Left ventricle myocardium inferior (tissue), 1 donor: Measurements from ENCODE around the gene STK17B. TPM values are rescaled to one million over a fixed set of nuclear protein-coding genes. Genes with fewer than 3 reads are reported as not detected.
"Not testable (repeated sequence)": the region's sequence is repeated elsewhere in the genome, so short reads cannot be mapped to it uniquely, and the experiment has no call there.

ENCODE experiments used
- DNase-seq: peaks from one replicate; pipeline ENCODE4 v3.0.0-alpha.2; 2020
- H3K27ac ChIP-seq: fragments of 200-600 bp; replicated peaks from 2 replicates; pipeline ENCODE4 v1.8.0; 2021
- H3K27me3 ChIP-seq: fragments of 200-600 bp; 2 replicates; pipeline ENCODE4 v1.8.0; 2021; ENCODE audit warnings: low read depth
- H3K36me3 ChIP-seq: fragments of 200-600 bp; 2 replicates; pipeline ENCODE4 v1.8.0; 2021
- H3K4me1 ChIP-seq: fragments of 200-600 bp; 2 replicates; pipeline ENCODE4 v1.8.0; 2021
- H3K4me3 ChIP-seq: fragments of 200-600 bp; 2 replicates; pipeline ENCODE4 v1.8.0; 2021; ENCODE audit warnings: mild to moderate bottlenecking, moderate library complexity
- H3K9me3 ChIP-seq: fragments of 200-600 bp; replicated peaks from 2 replicates; pipeline ENCODE4 v1.8.0; 2021
- CTCF ChIP-seq: fragments of 200-600 bp; IDR thresholded peaks from 2 replicates; pipeline ENCODE4 v1.8.0; 2021; ENCODE audit warnings: antibody characterized with exemption, mild to moderate bottlenecking, borderline replicate concordance
- intact Hi-C: fragments of 100-400 bp; cut with micrococcal nuclease; formaldehyde crosslinking; loops from one replicate; pipeline ENCODE4 v1.11.0; 2022
- total RNA-seq: library from RNA; stranded (reverse); fragmentation: NEBNext Ultra II Directional; extraction: Animal tissue kit (Norgen Biotek cat#: 25700); gene quantifications from one replicate; pipeline ENCODE4 v1.2.1, GENCODE V29; 2021
- donor health status: DM: no; HTN: yes; CAD: no; lungs with severe emphysema.

STK17B gene
- total RNA-seq, 1 donor from 2014 or later = 4.9 TPM

GRCh38 chr2:196096982-196097745, 74.2 kb downstream of the STK17B start:
- no peak for DNase-seq
- intact Hi-C loops = no loop called here
- TF ChIP-seq CTCF = no peak

GRCh38 chr2:196096264-196096663, 75.1 kb downstream of the STK17B start:
- intact Hi-C loops = no loop called here
- Histone ChIP-seq H3K36me3 (no peaks in the 10 kb centered on the region), H3K4me1 (no peaks in the 10 kb centered on the region), H3K27ac (no peak overlapping the region), H3K27me3 (no peaks in the 10 kb centered on the region), H3K4me3 (no peak overlapping the region), H3K9me3 (peaks cover 14% of the 10 kb centered on the region)
- TF ChIP-seq CTCF = no peak
- DNase-seq = no peak

More at GRCh38 chr2:196096982-196097745, 74.2 kb downstream of the STK17B start:
- no peaks in the 10 kb centered on the region for H3K27me3 ChIP-seq
- peaks cover 14% of the 10 kb centered on the region for H3K9me3 ChIP-seq
- H3K4me1 ChIP-seq = no peaks in the 10 kb centered on the region
- H3K27ac ChIP-seq = no peak overlapping the region
- no peaks in the 10 kb centered on the region for H3K36me3 ChIP-seq
- no peak overlapping the region for H3K4me3 ChIP-seq

DNA sequence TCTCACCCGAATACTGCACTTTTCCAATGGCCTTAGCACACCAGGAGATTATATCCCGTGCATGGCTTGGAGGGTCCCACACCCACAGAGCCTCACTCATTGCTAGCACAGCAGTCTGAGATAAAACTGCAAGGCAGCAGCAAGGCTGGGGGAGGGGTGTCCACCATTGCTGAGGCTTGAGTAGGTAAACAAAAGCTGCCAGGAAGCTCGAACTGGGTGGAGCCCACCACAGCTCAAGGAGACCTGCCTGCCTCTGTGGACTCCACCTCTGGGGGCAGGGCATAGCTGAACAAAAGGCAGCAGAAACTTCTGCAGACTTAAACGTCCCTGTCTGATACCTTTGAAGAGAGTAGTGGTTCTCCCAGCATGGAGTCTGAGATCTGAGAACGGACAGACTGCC, 81.9 kb downstream of the STK17B start:
- not testable (repeated sequence) for H3K36me3 ChIP-seq, H3K4me1 ChIP-seq, H3K27me3 ChIP-seq, H3K4me3 ChIP-seq, DNase-seq, H3K27ac ChIP-seq
- intact Hi-C loops = loop anchor here (10.0 kb wide), 1 partner anchor 195 kb away; no protein-coding TSS in a partner anchor
- peaks cover 12% of the 10 kb centered on the region for H3K9me3 ChIP-seq

DNA sequence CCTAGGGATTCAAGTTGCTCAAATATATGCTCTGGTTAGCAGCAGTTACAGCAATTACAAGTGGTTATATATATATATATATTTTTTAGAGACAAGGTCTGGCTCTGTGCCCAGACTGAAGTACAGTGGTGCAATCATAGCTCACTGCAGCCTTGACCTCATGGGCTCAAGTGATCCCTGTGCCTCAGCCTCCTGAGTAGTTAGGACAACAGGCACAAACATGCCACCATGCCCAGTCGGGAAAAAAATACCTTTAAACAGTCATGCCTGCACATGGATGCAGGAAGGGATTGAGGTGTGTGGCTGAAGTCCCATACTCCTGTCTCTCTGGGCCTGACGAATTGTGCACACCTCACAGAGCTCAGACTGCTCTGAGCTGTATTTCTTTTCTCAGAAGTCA, 83.2 kb downstream of the STK17B start:
- no peak for TF ChIP-seq CTCF
- intact Hi-C loops = loop anchor here (10.0 kb wide), 1 partner anchor 197 kb away; no protein-coding TSS in a partner anchor

DNA sequence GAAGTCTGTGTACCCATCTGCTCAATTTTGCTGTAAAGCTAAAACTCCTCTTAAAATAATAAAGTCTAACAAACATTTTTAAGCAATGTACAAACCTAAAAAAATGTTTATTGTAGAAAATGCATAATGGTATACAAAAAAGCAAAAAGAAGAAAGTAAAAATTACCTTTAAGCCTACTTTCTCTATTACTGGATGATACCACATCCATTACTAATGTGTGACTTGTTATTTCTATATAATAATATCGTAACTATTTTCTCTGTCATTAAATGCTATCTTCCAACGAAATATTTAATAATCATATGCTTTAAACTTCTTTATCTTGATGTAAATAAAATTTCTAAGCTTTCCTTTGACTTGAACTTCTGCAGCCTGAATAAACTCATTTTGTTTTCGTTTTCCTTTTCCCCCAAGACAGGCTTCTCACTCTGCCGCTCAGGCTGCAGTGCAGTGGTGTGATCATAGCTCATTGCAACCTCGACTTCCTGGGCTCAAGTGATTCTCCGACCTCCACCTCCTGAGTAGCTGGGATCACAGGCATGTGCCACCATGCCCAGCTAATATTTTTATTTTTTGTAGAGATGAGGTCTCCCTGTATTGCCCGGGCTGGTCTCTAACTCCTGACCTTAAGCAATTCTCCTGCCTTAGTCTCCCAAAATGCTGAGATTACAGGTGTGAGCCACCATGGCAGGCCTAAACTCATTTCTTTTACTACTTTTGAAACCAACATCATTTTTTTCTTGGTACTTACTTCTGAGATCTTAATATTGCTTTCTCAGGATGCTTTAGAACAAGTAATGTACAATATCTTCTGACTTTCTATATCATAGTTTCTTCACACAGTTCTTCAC, 84.6 kb downstream of the STK17B start:
- DNase-seq = no peak
- H3K27me3 ChIP-seq = no peaks in the 10 kb centered on the region
- H3K27ac ChIP-seq = no peak overlapping the region
- no peaks in the 10 kb centered on the region for H3K9me3 ChIP-seq
- no peak overlapping the region for H3K4me3 ChIP-seq
- H3K36me3 ChIP-seq = no peaks in the 10 kb centered on the region
- TF ChIP-seq CTCF = no peak
- intact Hi-C loops = loop anchor here (10.0 kb wide), 1 partner anchor 198 kb away; no protein-coding TSS in a partner anchor
- peaks cover 4% of the 10 kb centered on the region for H3K4me1 ChIP-seq

More for the DNA sequence above, 83.2 kb downstream of the STK17B start:
- Histone ChIP-seq H3K4me1 (peaks cover 4% of the 10 kb centered on the region), H3K36me3 (no peaks in the 10 kb centered on the region), H3K4me3 (no peak overlapping the region), H3K27me3 (no peaks in the 10 kb centered on the region), H3K27ac (no peak overlapping the region), H3K9me3 (no peaks in the 10 kb centered on the region)
- DNase-seq = no peak
